Gastrocnemius medialis (tissue), 4 donors: ENCODE measurements around the gene CDK9.

ENCODE experiments used
- CTCF ChIP-seq, 5 experiments: fragments of 450-650 bp in 3 of 5; fragments of 200-600 bp in 2 of 5; sonication (generic) in 2 of 5; IDR thresholded peaks in 4 of 5; conservative IDR thresholded peaks in 1 of 5; 1 replicate in 4 of 5; 2 replicates in 1 of 5; pipeline ENCODE4 v1.5.1; 2016 to 2019; ENCODE audit warnings: antibody characterized with exemption in 5 of 5, mild to moderate bottlenecking in 3 of 5, moderate library complexity in 3 of 5
- POLR2A ChIP-seq, 2 donors: fragments of 450-650 bp; IDR thresholded peaks; one replicate each; pipeline ENCODE4 v1.6.1; 2017; ENCODE audit warnings: antibody characterized with exemption in 2 of 2, mild to moderate bottlenecking in 2 of 2, moderate library complexity in 2 of 2

- TF ChIP-seq CTCF (IDR thresholded peaks at IDR 0.05 in 4 of 5, conservative IDR thresholded peaks at IDR 0.05 in 1 of 5): no peak
- no peak for TF ChIP-seq POLR2A (IDR thresholded peaks at IDR 0.05)
Observed at GRCh38 chr9:127812011-127812410, 26.2 kb downstream of the CDK9 start.
